NCI-H1048 (cell line): Measurements from ENCODE around the gene NIN.
A peak's percentile ranks its signal among the peaks of the same experiment; 100 is the strongest.

Source experiments
- DNase-seq: peaks from one replicate; lab custom pipeline; 2025; lab: John Stamatoyannopoulos, UW

NIN gene

GRCh38 chr14:50830932-50831725 is at the start of gene NIN:
Gene NIN, minus strand, starts transcription at chr14:50831162. Its CDS starts 9,106 bp downstream, at chr14:50822056.
- DNase-seq, result peak; percentile 60

- no peak for DNase-seq
These were observed 44.6 kb upstream of the NIN start for GRCh38 chr14:50875359-50876070.

GRCh38 chr14:50874757-50875156 is 43.8 kb upstream of the NIN start:
- DNase-seq, result no peak

GRCh38 chr14:50871914-50872732 is 41.2 kb upstream of the NIN start, which contains the start of gene ABHD12B:
Gene ABHD12B, plus strand, starts transcription at chr14:50872053. Its CDS starts 122 bp downstream, at chr14:50872175.
- DNase-seq, result no peak

GRCh38 chr14:50871228-50871627 is 40.3 kb upstream of the NIN start:
- no peak for DNase-seq

GRCh38 chr14:50865391-50866076 is 34.6 kb upstream of the NIN start:
- no peak for DNase-seq

- no peak for DNase-seq
These were observed 34.0 kb upstream of the NIN start for GRCh38 chr14:50864946-50865345.

GRCh38 chr14:50864237-50864636 is 33.3 kb upstream of the NIN start:
- DNase-seq, result no peak

- DNase-seq, result no peak
These were observed 31.1 kb upstream of the NIN start for GRCh38 chr14:50862036-50862570.

- DNase-seq, result peak; percentile 68
These were observed 29.6 kb upstream of the NIN start for GRCh38 chr14:50860478-50861086.

- no peak for DNase-seq
These were observed 28.3 kb upstream of the NIN start for GRCh38 chr14:50859296-50859624.

GRCh38 chr14:50856660-50857059 is 25.7 kb upstream of the NIN start:
- no peak for DNase-seq

GRCh38 chr14:50855558-50855957 is 24.6 kb upstream of the NIN start:
- DNase-seq, result no peak

GRCh38 chr14:50854521-50854920 is 23.6 kb upstream of the NIN start:
- DNase-seq, result no peak

- no peak for DNase-seq
These were observed 22.9 kb upstream of the NIN start for GRCh38 chr14:50853891-50854290.

- DNase-seq, result no peak
These were observed 15.4 kb upstream of the NIN start for GRCh38 chr14:50846226-50846880.

GRCh38 chr14:50845166-50845565 is 14.2 kb upstream of the NIN start:
- no peak for DNase-seq

GRCh38 chr14:50844391-50844790 is 13.4 kb upstream of the NIN start:
- no peak for DNase-seq

GRCh38 chr14:50839691-50840090 is 8.7 kb upstream of the NIN start:
- no peak for DNase-seq

- DNase-seq, result no peak
These were observed 8.1 kb upstream of the NIN start for GRCh38 chr14:50839048-50839447.
